Ureter (tissue), 1 donor: ENCODE measurements around the gene DGKH. TPM values are rescaled to one million over a fixed set of nuclear protein-coding genes. Genes with fewer than 3 reads are reported as not detected.
"Not testable (repeated sequence)": the region's sequence is repeated elsewhere in the genome, so short reads cannot be mapped to it uniquely, and the experiment has no call there.

Source experiments
- DNase-seq: peaks from one replicate; pipeline ENCODE4 v3.0.0-alpha.2; 2020; ENCODE audit warnings: low spot score
- total RNA-seq: library from RNA; stranded (reverse); gene quantifications from one replicate; pipeline ENCODE4 v1.2.4, GENCODE V29; 2023
- donor health status: DM: yes; HTN: yes; CAD: no.

Gene DGKH
- total RNA-seq, 1 donor from 2014 or later, result 77.7 TPM

DNA sequence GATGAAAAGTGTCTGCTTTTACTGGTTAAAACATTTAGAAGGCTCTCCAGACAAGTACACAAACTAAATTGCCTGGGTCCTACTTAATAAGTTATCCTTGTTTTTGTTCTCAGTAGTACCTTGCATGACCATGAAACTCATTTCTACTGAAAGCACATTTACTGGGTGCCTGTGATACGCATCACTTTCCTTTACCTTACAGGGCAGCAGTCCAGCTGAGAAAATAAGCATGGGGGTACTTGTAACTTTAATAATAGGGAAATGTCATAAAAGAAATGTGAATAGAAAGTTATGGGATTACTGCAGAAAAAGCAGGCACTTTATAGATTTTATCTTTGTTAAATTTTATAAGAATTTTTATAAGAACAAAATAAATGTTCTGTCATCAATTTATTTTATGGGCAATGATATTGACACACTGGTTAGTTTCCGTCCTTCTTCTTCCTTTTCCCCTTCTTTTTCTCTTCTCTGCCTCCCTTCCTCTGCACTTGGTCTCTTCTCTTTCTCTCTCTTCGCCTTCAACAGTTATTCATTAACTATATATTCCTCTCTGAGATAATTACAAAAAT lies 116.2 kb downstream of the DGKH start:
- DNase-seq, result no peak

DNA sequence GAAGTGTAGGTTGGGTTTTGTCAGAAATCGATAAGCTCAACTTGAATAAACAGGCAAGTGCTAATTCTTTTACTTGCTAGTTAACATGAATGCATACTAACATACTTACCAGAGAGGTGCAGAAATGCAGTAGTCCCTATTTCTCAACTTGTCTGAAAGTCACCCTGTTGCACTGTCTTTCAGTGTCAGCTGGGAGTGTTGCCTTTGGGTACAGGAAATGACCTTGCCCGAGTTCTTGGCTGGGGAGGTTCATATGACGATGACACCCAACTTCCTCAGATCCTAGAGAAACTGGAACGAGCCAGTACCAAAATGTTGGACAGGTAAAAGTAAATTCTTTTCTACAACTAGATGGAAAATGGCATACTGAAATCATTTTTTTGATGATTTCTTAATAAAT lies 120.0 kb downstream of the DGKH start:
- no peak for DNase-seq

DNA sequence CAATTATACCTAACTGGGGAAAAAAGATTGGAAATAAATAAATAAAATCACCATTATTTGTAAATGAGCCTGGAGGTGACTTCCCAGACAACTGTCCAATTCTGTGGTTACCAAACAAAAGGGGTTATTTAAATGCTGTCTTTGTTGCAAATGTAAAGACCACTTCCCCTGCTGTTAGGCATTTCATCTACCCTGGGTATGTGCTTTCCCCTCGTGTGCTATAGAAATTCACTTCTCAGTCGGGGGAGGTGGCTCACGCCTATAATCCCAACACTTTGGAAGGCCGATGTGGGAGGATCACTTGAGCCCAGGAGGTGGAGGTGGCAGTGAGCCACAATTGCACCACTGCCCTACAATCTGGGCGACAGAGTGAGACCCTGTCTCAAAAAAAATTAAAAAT lies 121.6 kb downstream of the DGKH start:
- no peak for DNase-seq

DNA sequence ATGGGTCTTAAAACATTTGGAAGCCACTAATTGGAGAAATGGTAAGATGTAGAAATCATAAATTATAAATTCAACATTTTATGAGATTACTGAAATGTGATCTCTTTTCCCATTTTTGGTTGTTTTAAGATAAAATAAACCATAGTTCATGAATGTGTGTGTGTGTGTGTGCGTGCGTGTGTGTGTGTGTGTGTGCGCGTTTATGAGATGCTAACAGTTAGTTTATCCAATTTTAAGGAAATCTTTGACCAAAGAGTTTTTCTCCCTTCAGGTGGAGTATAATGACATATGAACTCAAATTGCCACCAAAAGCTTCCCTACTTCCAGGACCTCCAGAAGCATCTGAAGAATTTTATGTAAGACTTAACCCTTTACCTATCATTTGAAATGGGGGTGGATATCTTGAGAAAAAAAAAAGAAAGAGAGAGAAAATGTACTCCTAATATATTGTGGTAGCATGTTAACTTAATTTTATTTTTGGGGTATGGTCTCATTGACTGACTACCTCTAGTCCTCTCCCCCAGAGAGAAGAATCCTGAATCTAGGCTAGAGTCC lies 125.4 kb downstream of the DGKH start:
- no peak for DNase-seq

GRCh38 chr13:42174344-42175162 lies 126.1 kb downstream of the DGKH start:
- DNase-seq, result no peak

GRCh38 chr13:42176294-42176693 lies 127.8 kb downstream of the DGKH start:
- DNase-seq, result no peak

DNA sequence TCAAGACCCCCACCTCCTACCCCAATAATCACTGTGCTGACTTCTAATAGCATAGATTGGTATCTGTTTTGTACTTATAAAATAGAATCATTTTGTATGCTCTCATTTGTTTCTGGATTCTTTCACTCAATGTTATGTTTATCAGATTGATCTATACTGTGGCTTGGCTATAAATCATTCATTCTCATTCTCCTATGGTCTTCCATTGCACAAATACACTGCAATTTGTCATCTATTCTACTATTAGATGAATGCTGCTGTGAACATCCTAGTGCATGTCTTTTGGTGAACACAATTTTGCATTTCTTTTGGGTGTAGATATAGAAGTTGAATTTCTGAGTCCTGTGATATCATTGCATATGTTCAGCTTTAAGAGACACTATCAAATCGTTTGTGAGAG lies 128.7 kb downstream of the DGKH start:
- DNase-seq, result no peak

DNA sequence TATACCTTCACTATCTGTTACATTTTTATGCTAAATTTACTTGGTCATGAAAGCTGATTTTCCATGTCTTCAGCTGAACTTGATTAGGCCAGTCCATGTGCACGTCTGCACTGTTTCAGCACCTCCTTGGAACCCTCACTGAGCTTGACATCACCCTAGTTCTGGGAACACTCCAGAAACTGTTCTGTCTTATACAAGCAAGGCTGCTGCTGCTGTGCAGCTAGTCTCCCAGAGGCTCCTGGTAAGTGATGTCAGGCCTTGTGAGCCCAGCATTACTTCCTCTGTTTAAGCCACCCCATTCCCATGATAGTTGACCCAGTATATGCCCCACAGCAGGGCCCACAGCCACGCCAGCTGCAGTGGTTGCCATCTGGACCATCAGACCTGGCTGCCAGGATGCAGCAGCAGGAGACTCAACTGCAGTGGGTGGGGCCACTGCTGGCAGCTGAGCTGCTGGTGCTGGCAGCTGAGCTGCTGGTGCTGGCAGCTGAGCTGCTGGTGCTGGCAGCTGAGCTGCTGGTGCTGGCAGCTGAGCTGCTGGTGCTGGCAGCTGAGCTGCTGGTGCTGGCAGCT lies 133.0 kb downstream of the DGKH start:
- no peak for DNase-seq

DNA sequence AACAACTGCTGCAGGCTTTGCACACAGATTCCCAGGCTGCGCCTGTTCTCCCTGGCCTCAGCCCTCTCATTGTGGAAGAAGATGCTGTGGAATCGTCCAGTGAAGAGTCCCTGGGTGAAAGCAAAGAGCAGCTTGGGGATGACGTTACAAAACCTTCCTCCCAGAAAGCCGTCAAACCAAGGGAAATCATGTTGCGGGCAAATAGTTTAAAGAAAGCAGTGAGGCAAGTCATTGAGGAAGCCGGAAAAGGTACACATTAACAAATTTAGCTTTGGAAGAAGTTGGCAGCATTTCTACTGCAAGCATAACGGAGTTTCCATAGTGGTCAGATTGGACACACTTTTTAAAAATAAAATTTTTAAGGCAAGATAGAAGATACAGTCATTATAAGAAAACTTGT lies 140.6 kb downstream of the DGKH start:
- DNase-seq, result no peak

- DNase-seq, result no peak
These were observed 142.1 kb downstream of the DGKH start for GRCh38 chr13:42190529-42190928.

- DNase-seq, result no peak
These were observed 163.4 kb downstream of the DGKH start for GRCh38 chr13:42211704-42212464.

DNA sequence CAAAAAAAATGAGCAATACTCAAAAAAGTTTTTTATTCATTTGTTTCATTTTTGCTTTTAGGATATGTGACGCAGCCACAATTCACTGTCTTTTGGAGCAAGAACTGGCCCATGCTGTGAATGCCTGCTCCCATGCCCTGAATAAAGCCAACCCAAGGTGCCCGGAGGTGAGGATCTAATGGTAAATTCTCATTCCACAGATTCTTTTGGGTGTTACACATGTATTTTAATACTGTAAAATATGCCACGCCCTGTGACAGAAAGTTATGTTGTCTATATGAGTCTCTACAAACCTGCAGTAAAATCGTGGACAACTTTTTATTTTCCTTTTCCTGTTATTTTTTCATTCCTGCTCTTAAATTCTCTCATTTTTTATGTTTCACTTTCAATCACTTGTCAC lies 166.0 kb downstream of the DGKH start:
- no peak for DNase-seq

GRCh38 chr13:42215578-42216421 lies 167.4 kb downstream of the DGKH start:
- DNase-seq, result no peak

- no peak for DNase-seq
These were observed 167.9 kb downstream of the DGKH start for GRCh38 chr13:42216422-42216735.

- DNase-seq, result no peak
These were observed 170.1 kb downstream of the DGKH start for GRCh38 chr13:42218576-42218975.

GRCh38 chr13:42219051-42219450 lies 170.6 kb downstream of the DGKH start:
- DNase-seq, result no peak

- no peak for DNase-seq
These were observed 171.4 kb downstream of the DGKH start for GRCh38 chr13:42219876-42220275.

DNA sequence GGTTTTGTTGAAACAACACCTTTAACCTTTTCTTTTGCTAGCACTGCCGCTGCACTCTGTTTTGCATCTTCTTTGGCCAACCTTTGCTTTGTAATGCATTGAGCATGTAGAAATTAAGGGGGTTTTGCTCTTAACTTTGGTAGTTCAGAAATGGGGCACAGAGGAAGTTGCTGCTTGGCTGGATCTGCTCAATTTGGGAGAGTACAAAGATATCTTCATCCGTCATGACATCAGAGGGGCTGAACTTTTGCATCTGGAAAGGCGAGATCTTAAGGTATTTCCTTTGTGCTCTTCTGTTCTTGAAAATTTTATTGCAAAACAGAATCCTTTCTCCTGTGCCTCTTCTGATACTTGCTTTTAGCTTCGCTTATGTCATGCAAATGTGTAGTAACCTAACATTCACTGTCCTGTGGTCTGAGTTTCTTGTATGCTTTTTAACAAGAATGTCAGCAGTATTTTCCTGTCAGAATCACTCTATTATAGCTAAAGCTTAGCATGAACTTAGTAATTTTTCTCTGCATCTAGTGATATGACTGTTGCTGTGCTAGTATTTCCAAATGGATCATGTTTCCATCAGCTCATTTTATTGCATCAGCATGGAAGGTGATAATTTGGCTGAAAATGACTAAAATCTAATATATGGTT lies 172.8 kb downstream of the DGKH start:
- DNase-seq, result no peak

DNA sequence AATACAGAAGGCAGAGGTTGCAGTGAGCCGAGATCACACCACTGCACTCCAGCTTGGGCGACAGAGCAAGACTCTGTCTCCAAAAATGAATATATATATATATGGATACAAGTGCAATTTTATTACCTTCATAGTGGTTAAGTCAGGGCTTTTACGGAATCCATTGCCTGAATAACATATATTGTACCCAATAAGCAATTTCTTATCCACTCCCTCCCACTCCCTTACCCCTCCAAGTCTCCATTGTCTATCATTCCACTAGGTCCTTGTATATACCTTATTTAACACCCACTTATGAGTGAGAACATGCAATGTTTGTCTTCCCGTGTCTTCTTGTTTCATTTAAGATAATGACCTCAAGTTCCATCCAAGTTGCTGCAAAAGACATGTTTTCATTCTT lies 175.2 kb downstream of the DGKH start:
- DNase-seq, result no peak

GRCh38 chr13:42225051-42225450 lies 176.6 kb downstream of the DGKH start:
- DNase-seq, result no peak

GRCh38 chr13:42226759-42227158 lies 178.3 kb downstream of the DGKH start:
- not testable (repeated sequence) for DNase-seq
